Measurements from ENCODE around the gene PPP1R16B.

PPP1R16B gene

GRCh38 chr20:38962044-38962927 is 156.8 kb downstream of the PPP1R16B start, which contains the start of gene DHX35:
Gene DHX35, plus strand, starts transcription at chr20:38962344. Its CDS starts 24 bp downstream, at chr20:38962368.
- peak; percentile 95 to 96 for DNase-seq (ENCODE audit: low read depth in 2 of 2)

- DNase-seq (ENCODE audit: low read depth in 2 of 2) = no peak
These were observed 157.5 kb downstream of the PPP1R16B start for GRCh38 chr20:38962928-38963401.

GRCh38 chr20:38963745-38964144 is 158.2 kb downstream of the PPP1R16B start:
- DNase-seq (ENCODE audit: low read depth in 2 of 2) = no peak

GRCh38 chr20:38965264-38965663 is 159.8 kb downstream of the PPP1R16B start:
- DNase-seq (ENCODE audit: low read depth in 2 of 2) = no peak

GRCh38 chr20:38968090-38968489 is 162.6 kb downstream of the PPP1R16B start:
- DNase-seq (ENCODE audit: low read depth in 2 of 2) = no peak

- no peak for DNase-seq (ENCODE audit: low read depth in 2 of 2)
These were observed 164.2 kb downstream of the PPP1R16B start for GRCh38 chr20:38969708-38970107.

- no peak for DNase-seq (ENCODE audit: low read depth in 2 of 2)
These were observed 164.8 kb downstream of the PPP1R16B start for GRCh38 chr20:38970302-38970701.

All from stimulated activated CD8-positive, alpha-beta memory T cell treated with anti-CD3 and anti-CD28 coated beads, Interleukin-2, amount 100 ng/mL, for 1 hour (primary cell).